HG03342 (cell line): Measurements from ENCODE around the gene HDAC10.
"Not testable (repeated sequence)": the region's sequence is repeated elsewhere in the genome, so short reads cannot be mapped to it uniquely, and the experiment has no call there.

Source experiments
- ATAC-seq: cut with Tn5 transposase; IDR thresholded peaks from one replicate; pipeline ENCODE4 v1.9.1; 2021; ENCODE audit warnings: mild to moderate bottlenecking, moderate library complexity; ENCODE audit not compliant: unreplicated experiment

HDAC10 gene

GRCh38 chr22:50286275-50286674 lies 35.2 kb upstream of the HDAC10 start:
- no peak for ATAC-seq

GRCh38 chr22:50285568-50286229 lies 34.6 kb upstream of the HDAC10 start:
- no peak for ATAC-seq

GRCh38 chr22:50284479-50284878 lies 33.4 kb upstream of the HDAC10 start:
- no peak for ATAC-seq

- ATAC-seq, result no peak
These were observed 32.8 kb upstream of the HDAC10 start for GRCh38 chr22:50283821-50284220.

- ATAC-seq, result no peak
These were observed 31.5 kb upstream of the HDAC10 start for GRCh38 chr22:50282361-50283155.

GRCh38 chr22:50281957-50282356 lies 30.9 kb upstream of the HDAC10 start:
- ATAC-seq, result no peak

GRCh38 chr22:50281384-50281760 lies 30.3 kb upstream of the HDAC10 start:
- ATAC-seq, result no peak

GRCh38 chr22:50280708-50281383 lies 29.8 kb upstream of the HDAC10 start:
- ATAC-seq, result no peak

- ATAC-seq, result no peak
These were observed 29.1 kb upstream of the HDAC10 start for GRCh38 chr22:50280022-50280707.

- ATAC-seq, result no peak
These were observed 28.0 kb upstream of the HDAC10 start for GRCh38 chr22:50278956-50279619.

GRCh38 chr22:50278461-50278860 lies 27.4 kb upstream of the HDAC10 start:
- ATAC-seq, result no peak

- no peak for ATAC-seq
These were observed 26.7 kb upstream of the HDAC10 start for GRCh38 chr22:50277761-50278160.

- no peak for ATAC-seq
These were observed 25.1 kb upstream of the HDAC10 start for GRCh38 chr22:50276143-50276542.

- ATAC-seq, result no peak
These were observed 24.4 kb upstream of the HDAC10 start for GRCh38 chr22:50275181-50276055.

GRCh38 chr22:50274771-50275170 lies 23.7 kb upstream of the HDAC10 start:
- no peak for ATAC-seq

GRCh38 chr22:50274311-50274710 lies 23.2 kb upstream of the HDAC10 start:
- no peak for ATAC-seq

GRCh38 chr22:50273781-50274180 lies 22.7 kb upstream of the HDAC10 start:
- ATAC-seq, result not testable (repeated sequence)

- ATAC-seq, result not testable (repeated sequence)
These were observed 22.3 kb upstream of the HDAC10 start for GRCh38 chr22:50273352-50273751.

GRCh38 chr22:50272044-50272802 lies 21.2 kb upstream of the HDAC10 start:
- no peak for ATAC-seq
